ENCODE measurements around the gene ELFN2.

DNA sequence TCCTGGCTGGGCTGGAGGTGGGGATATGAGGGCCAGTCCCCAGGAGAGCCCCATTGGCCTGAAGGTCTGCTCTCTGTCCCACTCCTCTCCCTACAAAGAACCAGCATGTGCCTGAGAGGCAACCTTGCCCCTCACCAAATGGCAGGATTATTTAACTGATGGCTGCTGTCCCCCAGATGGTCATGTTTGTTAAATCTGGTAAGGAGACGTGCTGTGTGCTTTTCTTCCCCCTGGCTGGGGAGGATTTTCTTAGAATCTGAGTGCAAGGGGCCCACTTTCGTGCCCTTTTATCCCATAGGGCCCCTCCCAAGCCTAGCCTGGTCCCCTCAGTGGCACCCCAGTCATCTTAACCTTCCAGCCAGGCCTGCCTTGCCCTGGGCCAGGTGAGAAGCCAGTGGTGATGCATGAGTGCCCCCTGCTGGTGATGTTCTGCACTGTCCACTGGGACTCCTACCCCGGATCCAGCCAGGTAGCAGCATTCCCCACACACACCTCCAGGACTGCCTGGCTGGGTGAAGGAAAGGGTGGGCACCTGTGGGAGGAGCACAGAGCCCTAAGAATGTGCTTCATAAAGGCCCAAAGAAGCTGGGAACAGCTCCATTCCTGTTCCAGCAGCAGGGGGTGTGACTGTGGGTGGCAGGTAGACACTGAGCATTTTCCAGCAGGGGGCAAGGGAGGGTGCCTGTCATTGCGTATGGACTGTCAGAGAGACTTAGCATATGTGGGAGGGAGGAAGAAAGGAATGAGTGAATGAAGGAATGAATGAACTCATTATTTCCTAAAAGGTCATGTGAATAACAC, 30.0 kb upstream of the ELFN2 start:
- TF ChIP-seq TAF1 (IDR thresholded peaks at IDR 0.05; ENCODE audit: borderline replicate concordance, insufficient read depth, low read length) = no peak
- no peak for TF ChIP-seq SIN3A (IDR thresholded peaks at IDR 0.05; ENCODE audit: borderline replicate concordance, insufficient read depth, low read length)
- TF ChIP-seq POLR2AphosphoS5 (IDR thresholded peaks at IDR 0.05; ENCODE audit: low read depth, low read length) = no peak
- TF ChIP-seq, protein P1, sequence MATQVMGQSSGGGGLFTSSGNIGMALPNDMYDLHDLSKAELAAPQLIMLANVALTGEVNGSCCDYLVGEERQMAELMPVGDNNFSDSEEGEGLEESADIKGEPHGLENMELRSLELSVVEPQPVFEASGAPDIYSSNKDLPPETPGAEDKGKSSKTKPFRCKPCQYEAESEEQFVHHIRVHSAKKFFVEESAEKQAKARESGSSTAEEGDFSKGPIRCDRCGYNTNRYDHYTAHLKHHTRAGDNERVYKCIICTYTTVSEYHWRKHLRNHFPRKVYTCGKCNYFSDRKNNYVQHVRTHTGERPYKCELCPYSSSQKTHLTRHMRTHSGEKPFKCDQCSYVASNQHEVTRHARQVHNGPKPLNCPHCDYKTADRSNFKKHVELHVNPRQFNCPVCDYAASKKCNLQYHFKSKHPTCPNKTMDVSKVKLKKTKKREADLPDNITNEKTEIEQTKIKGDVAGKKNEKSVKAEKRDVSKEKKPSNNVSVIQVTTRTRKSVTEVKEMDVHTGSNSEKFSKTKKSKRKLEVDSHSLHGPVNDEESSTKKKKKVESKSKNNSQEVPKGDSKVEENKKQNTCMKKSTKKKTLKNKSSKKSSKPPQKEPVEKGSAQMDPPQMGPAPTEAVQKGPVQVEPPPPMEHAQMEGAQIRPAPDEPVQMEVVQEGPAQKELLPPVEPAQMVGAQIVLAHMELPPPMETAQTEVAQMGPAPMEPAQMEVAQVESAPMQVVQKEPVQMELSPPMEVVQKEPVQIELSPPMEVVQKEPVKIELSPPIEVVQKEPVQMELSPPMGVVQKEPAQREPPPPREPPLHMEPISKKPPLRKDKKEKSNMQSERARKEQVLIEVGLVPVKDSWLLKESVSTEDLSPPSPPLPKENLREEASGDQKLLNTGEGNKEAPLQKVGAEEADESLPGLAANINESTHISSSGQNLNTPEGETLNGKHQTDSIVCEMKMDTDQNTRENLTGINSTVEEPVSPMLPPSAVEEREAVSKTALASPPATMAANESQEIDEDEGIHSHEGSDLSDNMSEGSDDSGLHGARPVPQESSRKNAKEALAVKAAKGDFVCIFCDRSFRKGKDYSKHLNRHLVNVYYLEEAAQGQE (IDR thresholded peaks at IDR 0.05; ENCODE audit: insufficient read depth in 1 of 2, low read depth in 2 of 2, low read length in 2 of 2) = no peak
- TF ChIP-seq FOXP2 (optimal IDR thresholded peaks at IDR 0.05; ENCODE audit: borderline replicate concordance, extremely low read depth, extremely low read length, insufficient read depth) = no peak

All from PFSK-1 (cell line).